ENCODE data around the gene CCNL2. TPM values are rescaled to one million over a fixed set of nuclear protein-coding genes. Genes with fewer than 3 reads are reported as not detected.

CCNL2 gene
- total and polyA plus RNA-seq, 2 of the 13 experiments (the other 11 are each of a cell fraction or from before 2014, with no cell fraction given) = 105 to 340 TPM

- 0 out of 2 replicates have a peak, but pooled peaks have one; percentile 63 for TF ChIP-seq ZNF142 (CRISPR knock-in tag; IDR thresholded peaks at IDR 0.05)
- peak; percentile 78 for TF ChIP-seq SP4 (CRISPR knock-in tag; IDR thresholded peaks at IDR 0.05)
- no peak for TF ChIP-seq ZBTB4 (CRISPR knock-in tag; IDR thresholded peaks at IDR 0.05; ENCODE audit: borderline replicate concordance)
- no peak for TF ChIP-seq ZNF468 (CRISPR knock-in tag; IDR thresholded peaks at IDR 0.05)
- TF ChIP-seq ZNF335 (CRISPR knock-in tag; IDR thresholded peaks at IDR 0.05) = peak; percentile 89
- no peak for TF ChIP-seq ETS1 (CRISPR knock-in tag; IDR thresholded peaks at IDR 0.05)
- TF ChIP-seq RXRA (CRISPR knock-in tag; IDR thresholded peaks at IDR 0.05) = peak; percentile 100
- TF ChIP-seq ZNF354B (CRISPR knock-in tag; IDR thresholded peaks at IDR 0.05) = no peak
- peak; percentile 93 for TF ChIP-seq ATF7-NPFF (CRISPR knock-in tag; IDR thresholded peaks at IDR 0.05; ENCODE audit: low read depth)
- TF ChIP-seq KDM5A (IDR thresholded peaks at IDR 0.05; ENCODE audit: borderline replicate concordance, low read length) = no peak; the same call in 1 of the 2 replicates
- TF ChIP-seq MLX (CRISPR knock-in tag; IDR thresholded peaks at IDR 0.05) = peak; percentile 99
- peak; percentile 78 for TF ChIP-seq XRCC5 (optimal IDR thresholded peaks at IDR 0.05; ENCODE audit: low read length)
- TF ChIP-seq SP2 (CRISPR knock-in tag; IDR thresholded peaks at IDR 0.05) = peak; percentile 54; the same call in 1 of the 2 replicates
- peak; percentile 70; the same call in 1 of the 2 replicates for TF ChIP-seq BCL3 (CRISPR knock-in tag; IDR thresholded peaks at IDR 0.05)
These were observed 1.7 kb upstream of the CCNL2 start (continued) for GRCh38 chr1:1400576-1401456.
